Activated naive CD4-positive, alpha-beta T cell treated with anti-CD3 and anti-CD28 coated beads, Interleukin-2, amount 50 U/mL, for 72 hours (primary cell): ENCODE results near the gene ZDHHC8. TPM values are rescaled to one million over a fixed set of nuclear protein-coding genes. Genes with fewer than 3 reads are reported as not detected.

Source experiments
- ATAC-seq, 2 donors: fragments of 150-1000 bp; cut with Tn5 transposase; 2 replicates each; pipeline ENCODE4 v1.10.0; 2021; ENCODE audit warnings: mild to moderate bottlenecking in 2 of 2, moderate library complexity in 2 of 2
- DNase-seq, 2 donors: peaks; one replicate each; pipeline ENCODE4 v3.0.0; 2021 to 2022; ENCODE audit warnings: low spot score in 2 of 2
- H3K27ac Mint-ChIP-seq, 2 donors: one replicate each; pipeline ENCODE4 v1.8.0; 2022; ENCODE audit warnings: mild to moderate bottlenecking in 2 of 2, mixed read lengths in 2 of 2
- H3K36me3 Mint-ChIP-seq, 2 donors: one replicate each; pipeline ENCODE4 v1.8.0; 2022; ENCODE audit warnings: mixed read lengths in 2 of 2
- H3K9me3 Mint-ChIP-seq, 2 donors: one replicate each; pipeline ENCODE4 v1.8.0; 2022; ENCODE audit warnings: mixed read lengths in 2 of 2
- total RNA-seq, 2 donors: library from RNA; stranded (reverse); gene quantifications; one replicate each; pipeline ENCODE4 v1.2.3, GENCODE V29; 2022

The ZDHHC8 gene
- total RNA-seq, 2 donors from 2014 or later, result 17.6 to 55.4 TPM

DNA sequence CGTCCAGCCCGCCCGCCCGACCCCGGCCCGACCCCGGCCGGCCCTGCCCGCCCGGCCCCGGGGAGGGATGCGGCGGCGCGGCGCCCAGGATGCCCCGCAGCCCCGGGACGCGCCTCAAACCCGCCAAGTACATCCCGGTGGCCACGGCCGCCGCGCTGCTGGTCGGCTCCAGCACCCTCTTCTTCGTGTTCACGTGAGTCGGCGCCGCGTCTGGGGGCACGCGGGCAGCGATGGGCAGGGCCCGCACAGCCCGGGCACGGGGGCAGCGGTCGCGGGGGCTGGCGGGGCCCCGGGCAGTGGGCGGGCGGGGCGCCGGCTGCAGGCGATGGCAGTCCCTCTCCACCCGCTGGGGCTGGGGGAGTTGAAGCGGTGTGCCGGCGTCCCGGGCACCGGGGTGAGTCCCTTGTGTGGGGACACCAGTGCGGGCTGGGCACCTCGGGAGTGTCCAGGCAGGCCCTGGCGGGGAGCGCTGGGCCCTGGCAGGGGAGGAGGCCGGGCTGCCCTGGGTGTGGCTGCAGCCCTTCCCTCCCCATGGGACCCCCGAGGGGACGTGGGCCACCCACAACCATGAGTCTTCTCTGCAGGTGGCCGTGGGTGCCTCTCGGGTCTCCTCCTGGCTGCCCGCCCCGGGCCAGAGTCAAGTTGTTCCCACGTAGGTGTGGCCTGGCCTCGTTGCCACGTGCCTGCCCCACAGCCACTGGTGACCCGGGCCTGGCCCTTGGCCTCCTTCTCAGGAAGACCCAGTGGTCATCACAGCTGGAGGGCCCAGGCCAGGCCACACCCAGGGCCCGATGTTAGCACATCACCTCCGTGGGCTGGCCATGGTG, 468 bp downstream of the ZDHHC8 start:
- peak in 1 of 2 donors; percentile 25 for DNase-seq
- Mint-ChIP-seq H3K27ac (no peak overlapping the region), H3K36me3 (no peaks in the 10 kb centered on the region), H3K9me3 (no peaks in the 10 kb centered on the region)
- ATAC-seq, result peak; percentile 2 to 25

DNA sequence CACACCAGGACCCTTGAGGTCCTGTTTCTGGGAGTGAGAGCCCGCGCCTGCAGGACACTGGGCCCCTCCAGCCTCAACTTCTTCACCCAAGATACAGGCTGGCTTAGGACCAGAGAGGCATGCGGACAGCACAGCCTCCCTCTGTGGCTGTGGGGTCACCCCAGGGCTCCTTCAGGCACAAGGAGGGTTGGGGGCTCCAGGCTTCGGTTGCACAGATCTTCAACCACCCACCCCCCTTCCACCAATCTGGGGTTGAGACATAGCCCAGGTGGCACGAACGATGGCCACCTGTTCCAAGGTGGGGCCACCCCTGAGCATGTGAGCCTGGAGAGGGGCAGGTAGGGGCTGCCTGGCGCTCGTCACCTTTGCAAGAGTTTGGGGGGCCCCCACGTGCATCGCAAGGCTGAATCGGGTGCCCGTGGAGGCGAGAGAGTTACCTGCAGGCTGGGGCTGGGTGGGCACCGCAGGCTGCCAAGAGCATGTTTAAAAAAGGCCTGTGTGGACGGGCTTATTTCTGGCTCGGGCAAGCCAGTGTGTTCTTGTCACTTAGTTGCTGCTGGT, 1.2 kb downstream of the ZDHHC8 start:
- H3K36me3 Mint-ChIP-seq, result no peaks in the 10 kb centered on the region
- no peak for DNase-seq
- no peak for ATAC-seq
- no peaks in the 10 kb centered on the region for H3K9me3 Mint-ChIP-seq
- peak overlapping the region in 1 of 2 donors; percentile 74 for H3K27ac Mint-ChIP-seq

DNA sequence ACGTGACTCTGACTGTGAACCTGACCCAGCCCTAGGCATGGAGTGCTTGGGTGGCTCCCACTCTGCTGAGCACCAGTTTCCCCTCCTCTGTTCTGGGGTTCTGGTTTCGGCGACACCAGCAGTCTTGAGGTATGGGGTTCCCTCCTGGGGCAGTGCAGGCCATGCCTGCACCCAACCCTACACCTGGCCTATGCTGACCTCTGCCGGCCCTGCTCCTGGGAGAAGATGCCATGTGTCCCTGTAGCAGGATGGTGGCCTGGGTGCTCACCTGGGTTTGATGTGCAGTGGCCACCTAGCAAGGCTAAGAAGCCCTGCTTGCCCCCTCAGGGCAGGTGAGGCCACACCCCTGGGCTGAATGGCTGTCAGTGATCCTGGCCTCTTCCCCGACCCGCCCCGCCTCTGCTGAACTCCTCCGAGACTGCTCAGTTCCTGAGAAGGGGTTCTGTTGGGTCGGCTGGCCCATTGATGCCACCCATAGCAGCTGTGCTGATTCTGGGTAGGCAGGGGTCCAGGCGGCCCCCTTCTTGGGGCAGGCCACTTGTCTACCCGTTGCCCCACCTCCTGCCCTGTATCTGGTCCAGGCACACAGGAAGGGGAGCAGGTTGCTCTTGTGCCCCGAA, 2.4 kb downstream of the ZDHHC8 start:
- H3K36me3 Mint-ChIP-seq, result no peaks in the 10 kb centered on the region
- DNase-seq (no peak), ATAC-seq (no peak)
- no peak overlapping the region for H3K27ac Mint-ChIP-seq
- no peaks in the 10 kb centered on the region for H3K9me3 Mint-ChIP-seq

DNA sequence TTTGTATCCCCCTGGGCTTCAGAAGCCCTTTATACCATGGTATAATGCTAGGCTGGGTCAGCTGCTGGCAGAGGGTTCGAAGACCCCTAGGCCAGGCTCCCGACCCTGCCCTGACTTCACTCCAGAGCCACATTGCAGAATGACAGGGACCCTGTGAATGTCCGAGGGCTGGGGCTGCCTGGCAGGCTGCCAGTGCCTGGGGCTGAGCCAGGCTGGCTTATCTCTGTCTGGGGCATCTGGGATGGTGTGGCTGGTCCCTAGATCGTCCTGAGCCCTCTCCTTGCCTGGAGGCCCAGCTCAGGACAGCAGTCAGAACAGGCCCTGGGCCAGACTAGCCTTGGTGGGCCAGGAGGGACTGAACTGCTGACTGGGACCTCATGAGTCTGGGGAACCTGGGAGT, 3.7 kb downstream of the ZDHHC8 start:
- Mint-ChIP-seq H3K27ac (peak overlapping the region in 1 of 2 donors; percentile 60), H3K9me3 (no peaks in the 10 kb centered on the region)
- no peak for ATAC-seq

DNA sequence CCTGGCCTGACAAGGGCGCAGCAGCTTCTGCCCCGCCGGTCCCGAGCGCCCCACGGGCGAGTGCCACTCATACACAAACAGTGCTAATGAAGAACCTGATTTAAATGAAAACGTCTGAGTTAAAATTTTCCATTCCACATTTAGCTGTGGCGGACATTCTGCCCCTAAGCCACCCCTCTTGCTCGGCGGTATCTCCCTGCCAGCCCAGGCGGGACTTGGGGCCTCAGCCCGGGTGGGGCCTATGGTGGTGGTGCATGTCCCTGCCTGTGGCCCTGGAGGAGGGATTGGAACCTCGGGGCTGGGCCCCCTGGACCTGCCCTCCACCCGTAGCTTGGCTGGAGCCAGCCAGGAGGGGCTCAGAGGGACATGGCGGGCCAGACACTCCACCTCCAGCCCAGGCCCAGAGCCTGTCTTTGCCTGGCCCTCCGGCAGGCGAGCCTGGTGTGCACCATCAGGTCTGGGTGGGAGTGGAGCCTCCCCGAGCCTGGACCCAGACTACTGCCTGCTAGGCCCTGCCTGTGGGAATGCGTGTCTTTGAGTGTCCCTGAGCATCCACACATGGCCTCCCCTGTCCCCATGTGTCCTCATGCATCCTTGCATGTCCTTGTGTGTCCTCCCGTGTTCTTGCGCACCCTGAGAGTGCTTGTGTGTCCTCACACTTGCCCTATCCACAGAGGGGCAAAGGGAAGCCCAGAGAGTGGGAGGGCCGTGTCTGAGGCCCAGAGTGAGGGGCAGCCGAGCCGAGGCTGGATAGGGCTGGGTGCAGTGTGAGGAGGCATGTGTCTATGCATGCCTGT, 4.4 kb downstream of the ZDHHC8 start:
- no peak overlapping the region for H3K27ac Mint-ChIP-seq
- H3K36me3 Mint-ChIP-seq, result no peaks in the 10 kb centered on the region
- H3K9me3 Mint-ChIP-seq, result no peaks in the 10 kb centered on the region
- ATAC-seq (no peak), DNase-seq (no peak)

More for the DNA sequence above, 3.7 kb downstream of the ZDHHC8 start:
- no peaks in the 10 kb centered on the region for H3K36me3 Mint-ChIP-seq
- no peak for DNase-seq

DNA sequence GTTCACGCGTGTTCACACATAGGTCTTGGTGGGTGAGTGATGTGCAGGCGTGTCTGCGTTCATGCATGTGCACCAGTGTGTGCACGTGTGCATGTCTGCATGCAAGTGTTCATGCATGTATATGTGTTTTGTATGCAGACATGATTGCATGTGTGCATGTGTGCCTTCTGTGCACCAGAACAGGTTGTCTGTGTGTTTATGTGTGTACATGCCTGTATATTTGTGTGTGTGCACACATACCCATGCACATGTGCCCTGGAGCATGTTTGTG, 4.9 kb downstream of the ZDHHC8 start:
- H3K27ac Mint-ChIP-seq, result no peak overlapping the region
- ATAC-seq (no peak), DNase-seq (no peak)
- H3K9me3 Mint-ChIP-seq, result no peaks in the 10 kb centered on the region
- H3K36me3 Mint-ChIP-seq, result no peaks in the 10 kb centered on the region

DNA sequence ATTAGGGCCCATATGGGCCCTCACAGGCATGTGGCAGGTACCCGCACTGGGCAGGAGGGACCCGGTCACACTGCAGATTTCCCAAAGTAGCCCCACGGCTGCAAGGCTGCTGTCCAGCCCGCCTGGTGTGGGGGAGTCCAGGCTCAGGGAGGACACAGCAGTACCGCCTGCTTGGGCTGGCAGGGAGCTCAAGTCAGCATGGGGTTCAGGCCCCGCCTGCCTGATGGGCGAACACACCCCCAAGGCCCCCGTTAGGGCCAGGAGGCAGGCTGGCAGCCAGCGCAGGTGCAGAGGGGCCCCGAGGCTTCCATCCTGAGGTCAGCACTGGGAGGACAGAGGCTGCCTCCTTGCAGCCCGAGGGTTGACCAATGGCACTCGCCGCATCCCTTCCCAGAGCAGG, 5.5 kb downstream of the ZDHHC8 start:
- DNase-seq (no peak), ATAC-seq (no peak)
- H3K27ac Mint-ChIP-seq, result no peak overlapping the region
- H3K36me3 Mint-ChIP-seq, result no peaks in the 10 kb centered on the region
- H3K9me3 Mint-ChIP-seq, result no peaks in the 10 kb centered on the region

DNA sequence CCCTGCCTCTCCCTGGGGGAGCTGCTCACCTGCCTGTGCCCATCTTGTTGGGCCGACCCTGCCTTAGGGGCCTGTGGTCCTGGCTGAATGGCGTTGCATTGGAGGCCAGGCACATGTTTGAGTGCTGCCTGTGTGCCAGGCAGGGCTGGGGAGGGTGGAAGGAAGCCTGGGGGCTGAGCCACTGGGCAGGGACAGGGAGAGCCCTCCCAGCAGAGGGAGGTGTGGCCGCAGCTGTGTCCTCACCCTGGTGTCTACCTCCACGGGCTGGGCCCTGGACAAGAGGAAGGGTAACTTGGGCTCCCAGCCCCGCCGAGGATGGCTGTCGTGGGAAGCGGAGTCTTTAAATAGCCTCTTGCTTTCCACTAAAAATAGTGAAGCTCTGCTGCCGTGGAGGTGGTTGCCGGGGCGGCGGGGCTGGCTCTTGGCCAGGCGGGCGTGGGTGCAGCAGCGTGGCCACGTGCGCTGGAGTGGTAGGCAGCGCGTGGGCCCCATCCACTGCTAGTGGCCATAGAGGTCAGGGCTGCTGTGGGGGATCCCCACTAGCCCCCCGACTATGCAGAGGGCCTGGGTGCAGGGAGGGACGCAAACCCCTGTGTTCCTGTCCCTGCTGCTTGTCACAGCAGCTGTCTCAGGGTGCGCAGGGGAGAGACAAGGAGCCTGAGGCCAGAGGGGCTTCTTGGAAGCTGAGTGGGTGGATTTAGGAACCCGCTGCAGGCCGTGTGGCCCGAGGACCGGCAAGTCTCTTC, 6.2 kb downstream of the ZDHHC8 start:
- DNase-seq, result no peak
- Mint-ChIP-seq H3K9me3 (no peaks in the 10 kb centered on the region), H3K27ac (peak overlapping the region; percentile 13 to 50), H3K36me3 (no peaks in the 10 kb centered on the region)
- no peak for ATAC-seq

DNA sequence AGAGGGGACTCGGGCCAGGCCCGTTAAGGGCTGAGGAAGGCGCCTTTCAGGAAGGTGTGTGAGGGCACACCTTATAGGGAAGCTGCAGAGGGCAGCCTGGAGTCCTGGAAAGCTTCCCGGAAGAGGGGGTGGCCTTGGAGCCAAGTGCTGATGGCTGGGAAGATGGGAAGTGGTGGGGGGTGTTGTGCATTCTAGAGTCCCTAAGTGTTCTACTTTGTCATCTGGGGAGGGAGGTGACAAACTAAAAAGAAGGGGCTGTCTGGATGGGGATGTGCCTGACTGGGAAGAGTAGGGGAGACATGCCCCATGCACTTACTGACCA, 6.8 kb downstream of the ZDHHC8 start:
- DNase-seq (no peak), ATAC-seq (no peak)
- Mint-ChIP-seq H3K36me3 (no peaks in the 10 kb centered on the region), H3K27ac (peak overlapping the region; percentile 13 to 79), H3K9me3 (no peaks in the 10 kb centered on the region)

DNA sequence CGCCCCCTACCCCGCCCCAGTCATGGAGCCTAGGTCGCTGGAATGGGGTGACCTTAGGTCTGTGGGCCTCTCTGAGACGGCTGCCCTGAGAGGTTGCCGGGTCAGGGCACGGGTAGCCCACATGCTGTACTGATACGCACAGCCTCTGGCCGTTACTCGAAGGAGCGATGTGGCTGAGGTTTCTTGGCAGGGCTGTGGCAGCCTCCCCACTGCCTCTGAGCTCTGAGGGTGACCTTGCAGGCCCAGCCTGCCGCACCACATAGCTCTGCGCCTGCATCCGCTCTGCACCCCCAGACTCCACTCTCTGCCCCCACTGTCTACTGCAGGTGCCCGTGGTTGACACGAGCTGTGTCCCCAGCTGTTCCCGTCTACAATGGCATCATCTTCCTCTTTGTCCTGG, 7.3 kb downstream of the ZDHHC8 start:
- H3K9me3 Mint-ChIP-seq, result no peaks in the 10 kb centered on the region
- no peak for DNase-seq
- no peak for ATAC-seq
- no peaks in the 10 kb centered on the region for H3K36me3 Mint-ChIP-seq
- H3K27ac Mint-ChIP-seq, result peak overlapping the region in 1 of 2 donors; percentile 12

DNA sequence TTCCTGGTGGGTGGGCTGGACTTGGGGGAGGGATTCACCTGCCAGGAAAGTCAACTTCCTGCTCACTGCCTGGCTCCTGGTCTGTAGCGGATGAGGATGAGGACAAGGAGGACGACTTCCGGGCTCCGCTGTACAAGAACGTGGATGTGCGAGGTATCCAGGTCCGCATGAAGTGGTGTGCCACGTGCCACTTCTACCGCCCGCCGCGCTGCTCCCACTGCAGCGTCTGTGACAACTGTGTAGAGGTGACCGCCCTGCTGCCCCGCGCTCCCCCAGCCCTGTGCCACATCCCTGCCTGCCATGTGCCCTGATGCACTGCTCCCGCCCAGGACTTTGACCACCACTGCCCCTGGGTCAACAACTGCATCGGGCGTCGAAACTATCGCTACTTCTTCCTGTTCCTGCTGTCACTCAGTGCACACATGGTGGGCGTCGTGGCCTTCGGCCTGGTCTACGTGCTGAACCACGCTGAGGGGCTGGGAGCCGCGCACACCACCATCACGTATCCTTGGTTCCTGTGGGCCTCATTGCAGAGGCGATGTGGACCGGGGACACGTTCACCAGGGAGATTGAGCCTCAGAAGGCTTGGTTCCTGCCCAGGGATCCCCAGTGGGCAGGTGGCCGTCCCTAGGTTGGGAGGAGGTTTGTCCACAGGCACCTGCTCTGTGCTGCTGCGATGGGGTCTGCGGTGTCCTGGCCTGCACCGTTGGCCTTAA, 7.9 kb downstream of the ZDHHC8 start:
- ATAC-seq, result no peak
- no peak for DNase-seq
- no peaks in the 10 kb centered on the region for H3K9me3 Mint-ChIP-seq
- H3K27ac Mint-ChIP-seq, result peak overlapping the region in 1 of 2 donors; percentile 12
- no peaks in the 10 kb centered on the region for H3K36me3 Mint-ChIP-seq

DNA sequence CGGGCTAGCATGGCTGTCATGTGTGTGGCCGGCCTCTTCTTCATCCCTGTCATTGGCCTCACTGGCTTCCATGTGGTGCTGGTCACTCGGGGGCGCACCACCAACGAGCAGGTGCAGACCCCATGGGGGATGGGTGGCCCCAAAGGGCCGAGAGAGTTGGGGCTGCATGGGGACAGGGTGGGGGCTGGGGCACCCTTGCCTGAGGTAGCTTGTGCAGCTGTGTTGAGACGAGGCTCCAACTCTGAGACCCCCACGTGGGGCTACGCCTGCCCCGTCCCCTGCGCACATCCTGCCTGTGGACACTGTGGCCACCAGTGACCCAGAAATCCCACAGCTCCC, 8.5 kb downstream of the ZDHHC8 start:
- Mint-ChIP-seq H3K36me3 (no peaks in the 10 kb centered on the region), H3K27ac (no peak overlapping the region), H3K9me3 (no peaks in the 10 kb centered on the region)
- no peak for DNase-seq
- ATAC-seq, result no peak

DNA sequence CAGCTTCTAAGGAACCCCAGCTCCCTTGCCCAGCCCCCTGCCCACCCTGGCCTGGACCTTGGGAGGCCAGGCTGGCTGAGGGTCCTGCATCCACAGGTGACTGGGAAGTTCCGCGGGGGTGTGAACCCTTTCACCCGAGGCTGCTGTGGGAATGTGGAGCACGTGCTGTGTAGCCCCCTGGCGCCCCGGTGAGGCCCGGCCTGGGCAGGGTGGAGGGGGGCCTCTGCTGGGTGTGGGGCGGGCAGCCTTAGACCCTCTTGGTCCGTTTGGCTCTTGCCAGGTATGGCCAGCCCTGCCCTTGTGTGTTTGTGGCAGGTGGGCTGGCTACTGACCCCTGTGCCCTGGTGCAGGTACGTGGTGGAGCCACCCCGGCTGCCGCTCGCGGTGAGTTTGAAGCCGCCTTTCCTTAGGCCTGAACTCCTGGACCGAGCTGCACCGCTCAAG, 8.9 kb downstream of the ZDHHC8 start:
- Mint-ChIP-seq H3K9me3 (no peaks in the 10 kb centered on the region), H3K36me3 (no peaks in the 10 kb centered on the region), H3K27ac (no peak overlapping the region)
- ATAC-seq (no peak), DNase-seq (no peak)

DNA sequence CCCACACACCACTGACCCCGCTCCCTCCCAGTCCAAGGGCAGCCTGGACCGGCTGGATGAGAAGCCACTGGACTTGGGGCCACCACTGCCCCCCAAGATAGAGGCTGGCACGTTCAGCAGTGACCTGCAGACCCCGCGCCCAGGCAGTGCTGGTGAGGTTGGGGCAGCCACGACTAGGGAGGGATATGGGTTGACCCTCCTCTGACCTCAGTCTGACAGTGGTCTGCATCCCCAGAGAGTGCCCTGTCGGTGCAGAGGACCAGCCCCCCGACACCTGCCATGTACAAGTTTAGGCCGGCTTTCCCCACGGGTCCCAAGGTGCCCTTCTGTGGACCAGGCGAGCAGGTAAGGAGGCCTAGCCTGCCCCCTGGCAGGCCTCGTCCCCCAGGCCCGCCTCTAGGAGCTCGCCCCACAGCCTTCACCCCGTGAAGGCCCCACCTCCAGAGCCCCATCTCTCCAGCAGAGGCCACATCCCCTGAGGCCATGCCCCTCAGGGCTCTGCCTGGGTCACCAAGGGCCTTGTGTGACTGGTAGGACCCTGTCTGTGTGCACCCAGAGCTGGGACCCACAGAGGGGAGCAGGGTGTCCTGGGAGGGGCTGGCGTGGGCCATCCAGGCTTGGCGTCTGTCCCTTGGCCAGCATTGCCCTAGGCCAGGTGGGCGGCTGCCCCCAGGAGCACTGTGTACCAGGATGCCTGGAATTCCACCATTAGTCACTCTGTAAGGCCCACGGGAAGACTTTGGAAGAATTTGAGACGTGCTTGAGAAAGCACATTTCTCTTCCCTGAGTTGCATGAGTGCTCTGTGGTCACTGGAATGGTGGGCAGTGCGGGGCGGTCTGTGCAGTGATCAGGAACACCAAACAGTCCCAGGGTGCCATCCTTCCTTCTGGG, 9.8 kb downstream of the ZDHHC8 start:
- Mint-ChIP-seq H3K9me3 (no peaks in the 10 kb centered on the region), H3K36me3 (no peaks in the 10 kb centered on the region), H3K27ac (no peak overlapping the region)
- no peak for DNase-seq
- ATAC-seq, result no peak
